Hepatocyte (in vitro differentiated cells): ENCODE results near the gene DUS2. TPM values are rescaled to one million over a fixed set of nuclear protein-coding genes. Genes with fewer than 3 reads are reported as not detected.

Experiments used
- DNase-seq: peaks from one replicate; pipeline ENCODE4 v3.0.0-alpha.2; 2016; ENCODE audit warnings: low spot score
- H2AFZ ChIP-seq: fragments of 200-600 bp; sonication (generic); 2 replicates; pipeline ENCODE4 v1.6.0; 2016; ENCODE audit warnings: antibody characterized with exemption, mild to moderate bottlenecking
- H3K27ac ChIP-seq: fragments of 200-600 bp; sonication (generic); 2 replicates; pipeline ENCODE4 v1.5.1; 2016; ENCODE audit warnings: mild to moderate bottlenecking
- H3K27me3 ChIP-seq: fragments of 200-600 bp; sonication (generic); 2 replicates; pipeline ENCODE4 v1.6.1; 2016
- H3K36me3 ChIP-seq: fragments of 200-600 bp; sonication (generic); replicated peaks from 2 replicates; pipeline ENCODE4 v1.5.1; 2016; ENCODE audit warnings: low read depth; ENCODE audit not compliant: insufficient read depth
- H3K4me1 ChIP-seq: fragments of 200-600 bp; sonication (generic); 2 replicates; pipeline ENCODE4 v1.5.1; 2016; ENCODE audit warnings: mild to moderate bottlenecking, moderate library complexity; ENCODE audit not compliant: insufficient read depth
- H3K4me2 ChIP-seq: fragments of 200-600 bp; sonication (generic); 2 replicates; pipeline ENCODE4 v1.6.0; 2016
- H3K4me3 ChIP-seq: fragments of 200-600 bp; sonication (generic); 2 replicates; pipeline ENCODE4 v1.5.1; 2016; ENCODE audit warnings: mild to moderate bottlenecking
- H3K79me2 ChIP-seq: fragments of 200-600 bp; sonication (generic); 2 replicates; pipeline ENCODE4 v1.6.0; 2017; ENCODE audit warnings: mild to moderate bottlenecking
- H3K9me2 ChIP-seq: fragments of 200-600 bp; sonication (generic); replicated peaks from 2 replicates; pipeline ENCODE4 v1.6.0; 2017; ENCODE audit warnings: mild to moderate bottlenecking; ENCODE audit not compliant: insufficient read depth
- H3K9me3 ChIP-seq: fragments of 200-600 bp; sonication (generic); 2 replicates; pipeline ENCODE4 v1.5.1; 2016; ENCODE audit warnings: low read depth, mild to moderate bottlenecking
- H4K20me1 ChIP-seq: fragments of 200-600 bp; sonication (generic); 2 replicates; pipeline ENCODE4 v1.6.0; 2016; ENCODE audit warnings: mild to moderate bottlenecking; ENCODE audit not compliant: insufficient read depth, poor library complexity, severe bottlenecking
- EZH2 ChIP-seq: fragments of 200-600 bp; sonication (generic); IDR thresholded peaks from 2 replicates; pipeline ENCODE4 v1.6.1; 2016; ENCODE audit warnings: antibody characterized with exemption, mild to moderate bottlenecking, borderline replicate concordance
- EZH2phosphoT487 ChIP-seq: fragments of 200-600 bp; sonication (generic); IDR thresholded peaks from one replicate; pipeline ENCODE4 v1.6.1; 2018; ENCODE audit warnings: antibody characterized with exemption, mild to moderate bottlenecking, low read depth, moderate library complexity; ENCODE audit not compliant: unreplicated experiment, severe bottlenecking
- WGBS: methylation state at CpG from one replicate; pipeline ENCODE4 v1.1.6; 2016; ENCODE audit warnings: low lambda C conversion rate; ENCODE audit errors: missing lambda C conversion rate; 5-methylcytosine and 5-hydroxymethylcytosine counted together
- polyA plus RNA-seq: library from polyadenylated mRNA; unstranded; fragments of >200 nt; fragmentation: Nextera tagmentation; extraction: Ambion mirVana; gene quantifications from 2 replicates; pipeline ENCODE4 v1.2.1, GENCODE V29; 2016
- total RNA-seq: library from RNA; depleted of rRNA; stranded (reverse); fragments of >200 nt; gene quantifications from 2 replicates; pipeline ENCODE4 v1.2.3, GENCODE V29; 2014
- TF ChIP-seq, protein P1 (sequence below): fragments of 200-600 bp; sonication (generic); IDR thresholded peaks from 2 replicates; pipeline ENCODE4 v1.5.1; 2016; ENCODE audit warnings: antibody characterized with exemption, mild to moderate bottlenecking; ENCODE audit not compliant: poor library complexity

Gene DUS2
- total and polyA plus RNA-seq, 2 experiments from 2014 or later = 11.8 to 18.0 TPM

DNA sequence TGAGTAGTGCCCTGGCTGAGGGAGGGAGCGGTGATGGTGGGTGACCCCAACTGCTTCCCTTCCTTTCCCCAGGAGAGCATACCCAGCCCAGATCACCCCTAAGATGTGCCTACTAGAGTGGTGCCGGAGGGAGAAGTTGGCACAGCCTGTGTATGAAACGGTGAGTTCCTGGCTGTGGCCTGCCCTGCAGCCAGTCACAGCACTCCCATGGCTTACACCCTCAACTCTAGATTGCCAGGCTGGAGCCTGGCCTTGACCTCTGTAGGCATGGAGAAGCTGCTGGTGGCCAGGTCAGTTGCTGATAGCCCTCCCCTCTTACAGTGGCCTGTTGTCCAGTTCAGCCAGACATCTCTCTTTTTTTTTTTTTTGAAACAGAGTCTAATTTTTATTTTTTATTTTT, 53.5 kb downstream of the DUS2 start:
- 100% methylated on average over 3 of the region's 3 CpGs for WGBS

DNA sequence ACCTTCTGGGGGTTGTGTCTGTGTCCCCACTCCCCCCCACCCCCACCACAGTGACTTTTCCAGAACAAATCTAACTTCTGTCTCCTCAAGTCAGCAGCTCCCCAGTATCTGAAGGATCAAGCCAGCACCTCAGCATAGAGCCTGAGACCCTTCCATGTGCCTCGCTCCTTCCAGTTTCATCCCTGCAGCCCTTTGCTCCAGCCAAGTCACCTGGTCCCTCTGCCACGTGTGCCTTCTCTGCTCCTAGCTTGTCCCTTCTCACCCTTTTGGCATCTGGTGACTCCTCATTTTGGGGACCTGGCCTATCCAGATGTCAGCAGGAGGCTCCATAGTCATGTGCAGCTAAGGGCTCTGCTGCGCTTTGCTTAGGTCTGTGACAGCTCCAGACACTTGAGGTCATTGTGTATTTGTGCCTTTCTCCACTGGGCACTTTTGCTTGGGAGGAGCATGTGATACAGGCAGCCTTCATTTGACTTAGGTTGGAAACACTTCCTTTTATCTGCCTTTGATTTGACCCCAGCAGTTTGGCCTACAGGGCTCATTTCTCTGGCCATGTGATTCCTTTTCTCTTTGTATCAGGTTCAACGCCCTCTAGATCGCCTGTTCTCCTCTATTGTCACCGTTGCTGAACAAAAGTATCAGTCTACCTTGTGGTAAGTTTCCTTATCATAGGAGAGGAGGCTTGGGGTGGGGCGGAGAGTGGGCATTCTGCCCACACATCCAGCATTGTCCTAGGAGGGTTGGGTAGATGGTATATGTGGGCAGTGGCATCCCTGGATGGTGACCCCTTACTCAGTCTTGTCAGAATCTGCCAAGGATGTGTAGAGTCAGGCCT, 55.0 kb downstream of the DUS2 start:
- no peak for DNase-seq
- no peak overlapping the region for H3K4me2 ChIP-seq
- no peak overlapping the region for H3K27ac ChIP-seq

More for the DNA sequence above, 53.5 kb downstream of the DUS2 start:
- Histone ChIP-seq H3K9me2 (no peaks in the 10 kb centered on the region), H3K4me1 (peaks cover 10% of the 10 kb centered on the region), H3K27me3 (no peaks in the 10 kb centered on the region), H3K9me3 (no peaks in the 10 kb centered on the region), H4K20me1 (no peaks in the 10 kb centered on the region), H3K79me2 (no peaks in the 10 kb centered on the region), H3K27ac (no peak overlapping the region), H2AFZ (no peak overlapping the region), H3K4me3 (no peak overlapping the region), H3K36me3 (no peaks in the 10 kb centered on the region), H3K4me2 (no peak overlapping the region)
- TF ChIP-seq EZH2 = no peak
- TF ChIP-seq EZH2phosphoT487 = no peak
- TF ChIP-seq, protein P1, sequence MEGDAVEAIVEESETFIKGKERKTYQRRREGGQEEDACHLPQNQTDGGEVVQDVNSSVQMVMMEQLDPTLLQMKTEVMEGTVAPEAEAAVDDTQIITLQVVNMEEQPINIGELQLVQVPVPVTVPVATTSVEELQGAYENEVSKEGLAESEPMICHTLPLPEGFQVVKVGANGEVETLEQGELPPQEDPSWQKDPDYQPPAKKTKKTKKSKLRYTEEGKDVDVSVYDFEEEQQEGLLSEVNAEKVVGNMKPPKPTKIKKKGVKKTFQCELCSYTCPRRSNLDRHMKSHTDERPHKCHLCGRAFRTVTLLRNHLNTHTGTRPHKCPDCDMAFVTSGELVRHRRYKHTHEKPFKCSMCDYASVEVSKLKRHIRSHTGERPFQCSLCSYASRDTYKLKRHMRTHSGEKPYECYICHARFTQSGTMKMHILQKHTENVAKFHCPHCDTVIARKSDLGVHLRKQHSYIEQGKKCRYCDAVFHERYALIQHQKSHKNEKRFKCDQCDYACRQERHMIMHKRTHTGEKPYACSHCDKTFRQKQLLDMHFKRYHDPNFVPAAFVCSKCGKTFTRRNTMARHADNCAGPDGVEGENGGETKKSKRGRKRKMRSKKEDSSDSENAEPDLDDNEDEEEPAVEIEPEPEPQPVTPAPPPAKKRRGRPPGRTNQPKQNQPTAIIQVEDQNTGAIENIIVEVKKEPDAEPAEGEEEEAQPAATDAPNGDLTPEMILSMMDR = no peak
- DNase-seq = no peak

DNA sequence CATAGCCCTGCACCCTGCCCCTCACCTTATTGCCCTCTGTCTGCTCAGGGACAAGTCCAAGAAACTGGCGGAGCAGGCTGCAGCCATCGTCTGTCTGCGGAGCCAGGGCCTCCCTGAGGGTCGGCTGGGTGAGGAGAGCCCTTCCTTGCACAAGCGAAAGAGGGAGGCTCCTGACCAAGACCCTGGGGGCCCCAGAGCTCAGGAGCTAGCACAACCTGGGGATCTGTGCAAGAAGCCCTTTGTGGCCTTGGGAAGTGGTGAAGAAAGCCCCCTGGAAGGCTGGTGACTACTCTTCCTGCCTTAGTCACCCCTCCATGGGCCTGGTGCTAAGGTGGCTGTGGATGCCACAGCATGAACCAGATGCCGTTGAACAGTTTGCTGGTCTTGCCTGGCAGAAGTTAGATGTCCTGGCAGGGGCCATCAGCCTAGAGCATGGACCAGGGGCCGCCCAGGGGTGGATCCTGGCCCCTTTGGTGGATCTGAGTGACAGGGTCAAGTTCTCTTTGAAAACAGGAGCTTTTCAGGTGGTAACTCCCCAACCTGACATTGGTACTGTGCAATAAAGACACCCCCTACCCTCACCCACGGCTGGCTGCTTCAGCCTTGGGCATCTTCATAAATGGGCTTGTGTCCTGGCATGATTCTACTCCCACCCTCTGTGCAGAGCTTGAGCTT, 55.8 kb downstream of the DUS2 start:
- 92% methylated on average over 8 of the region's 8 CpGs for WGBS
- TF ChIP-seq, protein P1 = no peak
- no peak for TF ChIP-seq EZH2phosphoT487
- TF ChIP-seq EZH2 = no peak
- Histone ChIP-seq H3K4me3 (no peak overlapping the region), H2AFZ (no peak overlapping the region), H3K9me3 (no peaks in the 10 kb centered on the region), H3K4me1 (peaks cover 17% of the 10 kb centered on the region), H3K27ac (peak overlapping the region; percentile 94), H3K9me2 (no peaks in the 10 kb centered on the region), H3K79me2 (no peaks in the 10 kb centered on the region), H3K27me3 (no peaks in the 10 kb centered on the region), H3K36me3 (no peaks in the 10 kb centered on the region), H3K4me2 (peak overlapping the region; percentile 61), H4K20me1 (no peaks in the 10 kb centered on the region)
- no peak for DNase-seq

More for the DNA sequence above, 55.0 kb downstream of the DUS2 start:
- H3K9me2 ChIP-seq = no peaks in the 10 kb centered on the region
- peaks cover 10% of the 10 kb centered on the region for H3K4me1 ChIP-seq
- H2AFZ ChIP-seq = no peak overlapping the region
- H3K27me3 ChIP-seq = no peaks in the 10 kb centered on the region
- H3K36me3 ChIP-seq = no peaks in the 10 kb centered on the region
- TF ChIP-seq EZH2 = no peak
- no peak for TF ChIP-seq EZH2phosphoT487
- TF ChIP-seq, protein P1 = no peak
- no peaks in the 10 kb centered on the region for H4K20me1 ChIP-seq
- no peak overlapping the region for H3K4me3 ChIP-seq
- no peaks in the 10 kb centered on the region for H3K9me3 ChIP-seq
- no peaks in the 10 kb centered on the region for H3K79me2 ChIP-seq
- WGBS = 86% methylated on average over 7 of the region's 7 CpGs
